GM20431 (cell line): ENCODE measurements around the gene HOXD12.

ENCODE experiments used
- in situ Hi-C: fragments of 300-500 bp; cut with MseI, MboI; formaldehyde crosslinking; loops from one replicate; pipeline ENCODE4 v1.15.0; 2020; ENCODE audit warnings: low sequenced_read_pairs; ENCODE audit not compliant: unreplicated experiment

Gene HOXD12

GRCh38 chr2:176099728-176100546 is at the start of gene HOXD12:
TSS of gene HOXD12 (plus strand) at chr2:176099795. CDS start at chr2:176099802, 7 bp downstream.
- in situ Hi-C loops, result loop anchor here (25.0 kb wide), 2 partner anchors 413 to 688 kb away; no protein-coding TSS in a partner anchor

DNA sequence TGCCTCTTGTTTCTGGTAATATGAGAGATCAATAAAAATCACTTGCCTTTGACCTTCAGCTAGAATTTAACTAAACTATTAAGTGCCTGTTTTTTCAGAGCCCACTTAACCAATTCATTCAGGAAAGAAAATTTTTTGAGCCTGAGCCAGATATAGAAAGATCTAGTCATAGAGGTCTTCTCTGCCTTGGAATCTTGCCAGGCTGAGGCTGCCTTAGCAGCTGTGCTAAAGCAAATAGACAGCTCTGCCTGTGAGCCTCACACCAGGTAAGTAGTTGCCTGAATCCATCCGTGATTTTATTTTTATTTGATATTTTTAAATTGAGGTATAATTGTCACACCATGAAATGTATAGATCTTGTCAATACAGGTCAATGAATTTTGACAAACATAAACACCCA is 43.2 kb upstream of the HOXD12 start:
- in situ Hi-C loops, result no loop called here

- in situ Hi-C loops, result no loop called here
These were observed 35.6 kb upstream of the HOXD12 start for GRCh38 chr2:176063958-176064357.

- in situ Hi-C loops, result no loop called here
These were observed 32.7 kb upstream of the HOXD12 start for GRCh38 chr2:176066645-176067588.

GRCh38 chr2:176067589-176068418 is 31.8 kb upstream of the HOXD12 start:
- in situ Hi-C loops, result no loop called here

GRCh38 chr2:176068419-176068832 is 31.2 kb upstream of the HOXD12 start:
- in situ Hi-C loops, result no loop called here

- in situ Hi-C loops, result no loop called here
These were observed 28.0 kb upstream of the HOXD12 start for GRCh38 chr2:176071330-176072291.

GRCh38 chr2:176072292-176072669 is 27.3 kb upstream of the HOXD12 start:
- in situ Hi-C loops, result no loop called here

- in situ Hi-C loops, result no loop called here
These were observed 26.4 kb upstream of the HOXD12 start for GRCh38 chr2:176072951-176073904.

GRCh38 chr2:176074919-176075425 is 24.6 kb upstream of the HOXD12 start:
- in situ Hi-C loops, result loop anchor here (25.0 kb wide), 2 partner anchors 388 to 663 kb away; no protein-coding TSS in a partner anchor

DNA sequence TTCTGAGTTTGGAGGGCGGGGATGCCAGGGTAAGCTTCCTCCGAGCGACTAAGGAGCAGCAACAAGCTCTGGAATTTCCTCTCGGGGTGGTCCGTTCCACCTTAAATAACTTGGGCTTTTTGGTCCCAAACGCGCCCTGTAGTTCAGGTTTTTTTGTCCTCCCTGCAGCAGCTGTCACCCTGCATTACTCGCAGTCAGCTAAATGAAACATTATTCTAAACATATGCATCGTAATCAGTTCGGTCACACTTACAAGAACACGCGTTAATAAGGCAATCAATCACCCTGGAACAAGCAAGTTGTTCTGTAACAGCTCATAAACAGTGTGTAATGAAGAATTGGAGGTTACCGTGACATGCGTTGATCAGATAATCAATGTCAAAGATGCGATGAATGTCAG is 24.1 kb upstream of the HOXD12 start:
- in situ Hi-C loops, result loop anchor here (25.0 kb wide), 2 partner anchors 388 to 663 kb away; no protein-coding TSS in a partner anchor

DNA sequence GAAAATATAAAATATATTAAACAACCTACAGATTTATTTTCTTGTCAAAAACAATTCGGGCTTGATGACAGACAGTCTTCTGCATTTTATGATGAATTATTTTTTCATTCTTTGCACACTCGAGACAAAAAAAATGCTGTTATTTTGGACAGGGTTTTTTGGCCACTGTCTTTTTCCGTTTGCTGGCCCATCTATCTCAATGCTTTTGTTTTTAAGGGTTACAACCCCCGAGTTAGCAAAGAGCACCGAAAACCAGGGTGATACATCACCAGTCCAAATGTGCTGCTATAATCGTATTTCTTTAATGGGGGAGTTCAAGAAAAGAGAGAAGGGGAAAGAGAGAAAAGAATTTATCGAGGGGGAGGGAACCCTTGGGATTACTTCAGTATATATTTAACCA is 23.5 kb upstream of the HOXD12 start:
- in situ Hi-C loops, result loop anchor here (25.0 kb wide), 2 partner anchors 389 to 664 kb away; no protein-coding TSS in a partner anchor

- in situ Hi-C loops, result loop anchor here (25.0 kb wide), 2 partner anchors 389 to 664 kb away; no protein-coding TSS in a partner anchor
These were observed 22.8 kb upstream of the HOXD12 start for GRCh38 chr2:176076796-176077195.

GRCh38 chr2:176078541-176079284 is 20.9 kb upstream of the HOXD12 start:
- in situ Hi-C loops, result loop anchor here (25.0 kb wide), 2 partner anchors 391 to 666 kb away; no protein-coding TSS in a partner anchor

DNA sequence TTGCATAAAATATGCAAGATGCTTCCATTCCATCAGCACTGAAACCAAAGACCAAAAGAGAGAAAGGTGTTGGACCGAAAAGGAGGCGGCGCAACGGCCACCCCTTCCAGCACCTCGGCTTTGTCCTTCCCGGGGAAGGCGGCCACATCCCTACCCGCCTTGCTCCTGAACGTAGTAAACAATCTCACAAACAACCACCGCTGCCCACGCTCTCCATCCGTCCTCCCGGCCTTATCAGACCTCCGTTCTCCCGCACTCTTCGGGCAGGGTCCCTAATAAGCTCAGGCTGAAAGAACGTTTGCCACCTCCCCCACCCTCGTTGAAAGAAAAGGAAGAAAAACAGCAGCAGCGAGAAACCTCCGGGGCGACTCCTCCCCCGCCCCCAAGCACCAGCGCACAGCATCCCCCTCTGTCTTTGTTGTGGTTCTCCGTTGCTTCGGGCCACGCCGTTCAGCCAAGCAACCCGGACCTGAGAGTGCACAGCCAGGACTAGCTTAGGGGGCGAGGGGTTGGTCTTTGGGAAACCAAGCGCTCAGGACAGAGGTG is 20.2 kb upstream of the HOXD12 start:
- in situ Hi-C loops, result loop anchor here (25.0 kb wide), 2 partner anchors 392 to 667 kb away; no protein-coding TSS in a partner anchor
